HL-60/S4 treated with phorbol 12-myristate 13-acetate at 8.2 ng/mL for 4 days and 3 days (cell line): Measurements from ENCODE around the gene CEP170B.
"Not testable (repeated sequence)": the region's sequence is repeated elsewhere in the genome, so short reads cannot be mapped to it uniquely, and the experiment has no call there.

Source experiments
- in situ Hi-C: fragments of 300-500 bp; cut with MboI; formaldehyde crosslinking; loops from 2 replicates; pipeline ENCODE4 v1.15.0; 2022; ENCODE audit warnings: low sequenced_read_pairs

CEP170B gene

GRCh38 chr14:104877066-104877805 is 12.2 kb downstream of the CEP170B start:
- in situ Hi-C loops: no loop called here

GRCh38 chr14:104877806-104878550 is 12.9 kb downstream of the CEP170B start:
- in situ Hi-C loops: no loop called here

- in situ Hi-C loops: no loop called here
These were observed 13.5 kb downstream of the CEP170B start for GRCh38 chr14:104878582-104878981.

GRCh38 chr14:104879201-104879982 is 14.3 kb downstream of the CEP170B start:
- in situ Hi-C loops: no loop called here

- in situ Hi-C loops: no loop called here
These were observed 15.0 kb downstream of the CEP170B start for GRCh38 chr14:104879983-104880565.

- in situ Hi-C loops: no loop called here
These were observed 15.6 kb downstream of the CEP170B start for GRCh38 chr14:104880584-104881210.

GRCh38 chr14:104881369-104881979 is 16.4 kb downstream of the CEP170B start:
- in situ Hi-C loops: no loop called here

GRCh38 chr14:104882325-104882973 is 17.4 kb downstream of the CEP170B start:
- in situ Hi-C loops: no loop called here

- in situ Hi-C loops: no loop called here
These were observed 18.1 kb downstream of the CEP170B start for GRCh38 chr14:104882991-104883660.

GRCh38 chr14:104883681-104884361 is 18.8 kb downstream of the CEP170B start:
- in situ Hi-C loops: no loop called here

GRCh38 chr14:104884381-104884780 is 19.3 kb downstream of the CEP170B start:
- in situ Hi-C loops: not testable (repeated sequence)

- in situ Hi-C loops: no loop called here
These were observed 20.2 kb downstream of the CEP170B start for GRCh38 chr14:104885031-104885972.

GRCh38 chr14:104885973-104886689 is 21.1 kb downstream of the CEP170B start:
- in situ Hi-C loops: no loop called here

GRCh38 chr14:104886690-104887622 is 21.9 kb downstream of the CEP170B start:
- in situ Hi-C loops: no loop called here

GRCh38 chr14:104887623-104888488 is 22.8 kb downstream of the CEP170B start:
- in situ Hi-C loops: no loop called here
